Gastroesophageal sphincter (tissue), 4 donors: ENCODE measurements around the gene RTL10. TPM values are rescaled to one million over a fixed set of nuclear protein-coding genes. Genes with fewer than 3 reads are reported as not detected.
"Not testable (repeated sequence)": the region's sequence is repeated elsewhere in the genome, so short reads cannot be mapped to it uniquely, and the experiment has no call there.

Experiments
- ATAC-seq: fragments of 150-250 bp; one replicate; pipeline ENCODE4 v1.9.1; 2016; ENCODE audit warnings: mild to moderate bottlenecking, moderate library complexity
- H3K27ac ChIP-seq, 4 donors: fragments of 200-600 bp; sonication (generic) in 3 of 4; 1 replicate in 3 of 4; 2 replicates in 1 of 4; pipeline ENCODE4 v1.5.1; 2016 to 2019
- H3K27me3 ChIP-seq: fragments of 200-600 bp; sonication (generic); one replicate; pipeline ENCODE4 v1.5.1; 2019
- H3K36me3 ChIP-seq, 2 donors: fragments of 200-600 bp; sonication (generic); one replicate each; pipeline ENCODE4 v1.5.1; 2019; ENCODE audit warnings: control low read depth in 1 of 2
- H3K4me1 ChIP-seq, 3 donors: fragments of 200-600 bp; sonication (generic); 1 replicate in 2 of 3; 2 replicates in 1 of 3; pipeline ENCODE4 v1.5.1; 2016 to 2019; ENCODE audit warnings: control low read depth in 2 of 3
- H3K4me3 ChIP-seq, 2 donors: fragments of 200-600 bp; sonication (generic); one replicate each; pipeline ENCODE4 v1.5.1; 2019; ENCODE audit warnings: mild to moderate bottlenecking in 1 of 2, moderate library complexity in 1 of 2
- H3K9me3 ChIP-seq, 3 donors: fragments of 200-600 bp; sonication (generic); one replicate each; pipeline ENCODE4 v1.5.1; 2017 to 2019; ENCODE audit warnings: control low read depth in 2 of 3
- CTCF ChIP-seq, 4 experiments: fragments of 200-600 bp in 2 of 4; fragments of 450-650 bp in 2 of 4; sonication (generic) in 1 of 4; IDR thresholded peaks; one replicate each; pipeline ENCODE4 v1.5.1; 2017 to 2019; ENCODE audit warnings: antibody characterized with exemption in 4 of 4, mild to moderate bottlenecking in 2 of 4, moderate library complexity in 2 of 4
- EP300 ChIP-seq: sonication (generic); formaldehyde crosslinking; IDR thresholded peaks from one replicate; pipeline ENCODE4 v1.6.1; 2017; ENCODE audit warnings: antibody characterized with exemption, mild to moderate bottlenecking
- POLR2A ChIP-seq, 2 donors: fragments of 450-650 bp; IDR thresholded peaks; one replicate each; pipeline ENCODE4 v1.6.1; 2017; ENCODE audit warnings: antibody characterized with exemption in 2 of 2, mild to moderate bottlenecking in 2 of 2, moderate library complexity in 1 of 2
- POLR2AphosphoS5 ChIP-seq: sonication (generic); formaldehyde crosslinking; IDR thresholded peaks from one replicate; pipeline ENCODE4 v1.6.1; 2017; ENCODE audit warnings: antibody characterized with exemption
- WGBS, 2 donors: methylation state at CpG; one replicate each; pipeline ENCODE4 v1.1.5; 2018; ENCODE audit warnings: low coverage in 1 of 2; 5-methylcytosine and 5-hydroxymethylcytosine counted together
- total RNA-seq, 4 donors: library from RNA; depleted of rRNA; stranded (reverse); fragments of >200 nt; gene quantifications; one replicate each; pipeline ENCODE4 v1.1.0, GENCODE V29; 2016

Gene RTL10
- total RNA-seq, 4 donors from 2014 or later = 6.6 to 15.9 (median 10.4) TPM

GRCh38 chr22:19884954-19885751, 30.5 kb upstream of the RTL10 start:
- H3K27me3 ChIP-seq = no peaks in the 10 kb centered on the region
- H3K4me1 ChIP-seq = peaks cover 0 to 30% (median 26%) of the 10 kb centered on the region in 3 donors
- no peak for TF ChIP-seq CTCF (IDR thresholded peaks at IDR 0.05)
- no peak for TF ChIP-seq POLR2A (IDR thresholded peaks at IDR 0.05)
- no peak for TF ChIP-seq EP300
- TF ChIP-seq POLR2AphosphoS5 = no peak
- H3K27ac ChIP-seq = no peak overlapping the region
- no peak for ATAC-seq
- no peaks in the 10 kb centered on the region for H3K9me3 ChIP-seq
- 93% methylated on average over 5 of the region's 26 CpGs; no CpG with 5 or more reads in 1 of the 2 donors for WGBS, 2 donors
- peaks cover 0 to 58% of the 10 kb centered on the region in 2 donors for H3K36me3 ChIP-seq
- no peak overlapping the region for H3K4me3 ChIP-seq

- H3K36me3 ChIP-seq = peaks cover 0 to 53% of the 10 kb centered on the region in 2 donors
- WGBS, 2 donors = 94% methylated on average over 2 to 6 of the region's 15 CpGs
- no peak overlapping the region for H3K4me3 ChIP-seq
- no peak for TF ChIP-seq POLR2AphosphoS5
- TF ChIP-seq CTCF (IDR thresholded peaks at IDR 0.05) = no peak
- no peak for TF ChIP-seq POLR2A (IDR thresholded peaks at IDR 0.05)
- no peak for TF ChIP-seq EP300
- no peak overlapping the region for H3K27ac ChIP-seq
- H3K4me1 ChIP-seq = peaks cover 0 to 36% (median 28%) of the 10 kb centered on the region in 3 donors
- no peaks in the 10 kb centered on the region for H3K9me3 ChIP-seq
- H3K27me3 ChIP-seq = no peaks in the 10 kb centered on the region
- no peak for ATAC-seq
Observed at GRCh38 chr22:19884161-19884953, 29.7 kb upstream of the RTL10 start.

GRCh38 chr22:19883446-19883845, 28.8 kb upstream of the RTL10 start:
- H3K9me3 ChIP-seq, H3K27me3 ChIP-seq, ATAC-seq, H3K4me3 ChIP-seq, H3K27ac ChIP-seq: not testable (repeated sequence)
- WGBS, 2 donors = 75 to 93% methylated on average over 1 to 5 of the region's 8 CpGs
- H3K36me3 ChIP-seq = peaks cover 0 to 47% of the 10 kb centered on the region in 2 donors
- peaks cover 0 to 36% (median 28%) of the 10 kb centered on the region in 3 donors for H3K4me1 ChIP-seq

- TF ChIP-seq CTCF (IDR thresholded peaks at IDR 0.05) (no peak), EP300 (no peak), POLR2AphosphoS5 (no peak), POLR2A (IDR thresholded peaks at IDR 0.05) (no peak)
- WGBS, 2 donors = 60 to 79% methylated on average over 1 to 8 of the region's 26 CpGs
- ATAC-seq = no peak
- Histone ChIP-seq H3K4me3 (no peak overlapping the region), H3K4me1 (peaks cover 0 to 36% (median 28%) of the 10 kb centered on the region in 3 donors), H3K27ac (peak overlapping the region in 3 of 4 donors; percentile 51 to 71 (median 54)), H3K9me3 (no peaks in the 10 kb centered on the region), H3K36me3 (peaks cover 0 to 47% of the 10 kb centered on the region in 2 donors), H3K27me3 (no peaks in the 10 kb centered on the region)
Observed at GRCh38 chr22:19882446-19883381, 28.0 kb upstream of the RTL10 start.
